ENCODE data around the gene MT3. TPM values are rescaled to one million over a fixed set of nuclear protein-coding genes. Genes with fewer than 3 reads are reported as not detected.
A peak's percentile ranks its signal among the peaks of the same experiment; 100 is the strongest.

Gene MT3
- total and polyA plus RNA-seq, 2 of the 13 experiments (the other 11 are each of a cell fraction or from before 2014, with no cell fraction given) = not detected

DNA sequence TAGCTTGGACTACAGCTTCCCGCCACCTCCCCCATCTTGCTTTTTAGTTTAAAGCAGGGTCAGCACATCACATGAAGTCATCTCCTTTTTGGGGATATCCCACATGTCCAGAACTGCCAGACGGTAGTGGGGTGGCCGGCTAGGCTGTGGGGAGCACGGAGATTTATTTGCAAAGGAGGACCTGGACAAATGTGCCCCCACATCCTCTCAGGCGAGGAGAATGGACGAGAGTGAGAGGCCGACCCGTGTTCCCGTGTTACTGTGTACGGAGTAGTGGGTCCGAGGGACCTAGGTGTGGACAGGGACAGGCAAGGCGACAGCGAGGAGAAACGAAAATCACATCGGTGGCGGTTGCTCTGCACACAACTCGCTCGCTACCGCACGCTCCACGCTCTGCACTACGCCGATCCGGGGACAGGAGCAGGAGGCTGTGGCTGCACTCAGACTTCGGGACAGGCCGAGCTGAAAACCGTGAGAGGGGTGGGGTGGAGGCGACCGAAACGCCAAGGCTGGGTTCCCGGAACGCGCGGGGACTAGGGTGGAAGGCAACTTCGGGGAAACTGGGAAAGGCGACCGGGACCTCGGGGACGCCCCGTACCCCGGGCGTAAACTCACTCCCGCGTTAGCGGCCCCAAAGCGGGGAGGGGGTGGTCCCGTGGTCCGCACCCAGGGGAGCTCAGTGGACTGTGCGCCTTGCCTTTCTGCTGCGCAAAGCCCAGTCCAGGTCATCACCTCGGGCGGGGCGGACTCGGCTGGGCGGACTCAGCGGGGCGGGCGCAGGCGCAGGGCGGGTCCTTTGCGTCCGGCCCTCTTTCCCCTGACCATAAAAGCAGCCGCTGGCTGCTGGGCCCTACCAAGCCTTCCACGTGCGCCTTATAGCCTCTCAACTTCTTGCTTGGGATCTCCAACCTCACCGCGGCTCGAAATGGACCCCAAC, 48.8 kb downstream of the MT3 start, which contains the start of gene MT1A (continued):
- TF ChIP-seq, protein P1, sequence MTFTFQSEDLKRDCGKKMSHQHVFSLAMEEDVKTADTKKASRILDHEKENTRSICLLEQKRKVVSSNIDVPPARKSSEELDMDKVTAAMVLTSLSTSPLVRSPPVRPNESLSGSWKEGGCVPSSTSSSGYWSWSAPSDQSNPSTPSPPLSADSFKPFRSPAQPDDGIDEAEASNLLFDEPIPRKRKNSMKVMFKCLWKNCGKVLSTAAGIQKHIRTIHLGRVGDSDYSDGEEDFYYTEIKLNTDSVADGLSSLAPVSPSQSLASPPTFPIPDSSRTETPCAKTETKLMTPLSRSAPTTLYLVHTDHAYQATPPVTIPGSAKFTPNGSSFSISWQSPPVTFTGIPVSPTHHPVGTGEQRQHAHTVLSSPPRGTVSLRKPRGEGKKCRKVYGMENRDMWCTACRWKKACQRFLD (CRISPR knock-in tag; IDR thresholded peaks at IDR 0.05; ENCODE audit: borderline replicate concordance) = peak; percentile 49; the same call in 1 of the 2 replicates
- TF ChIP-seq FOXA3 (CRISPR knock-in tag; IDR thresholded peaks at IDR 0.05) (no peak; the same call in 1 of the 2 replicates), ZKSCAN8 (CRISPR knock-in tag; IDR thresholded peaks at IDR 0.05; ENCODE audit: borderline replicate concordance) (no peak), AKAP8 (CRISPR knock-in tag; IDR thresholded peaks at IDR 0.05) (no peak), GLI4 (CRISPR knock-in tag; IDR thresholded peaks at IDR 0.05; ENCODE audit: borderline replicate concordance) (no peak), ZNF350 (CRISPR knock-in tag; IDR thresholded peaks at IDR 0.05; ENCODE audit: borderline replicate concordance, low read depth) (no peak), ZBTB3 (CRISPR knock-in tag; IDR thresholded peaks at IDR 0.05; ENCODE audit: borderline replicate concordance, low read depth) (no peak), CBX1 (IDR thresholded peaks at IDR 0.05; ENCODE audit: low read depth) (no peak), HNRNPK (IDR thresholded peaks at IDR 0.05; ENCODE audit: low read depth, low read length, poor library complexity, severe bottlenecking) (no peak), ZNF501 (CRISPR knock-in tag; IDR thresholded peaks at IDR 0.05) (no peak), ZNF382 (CRISPR knock-in tag; IDR thresholded peaks at IDR 0.05; ENCODE audit: borderline replicate concordance) (no peak), ZNF558 (CRISPR knock-in tag; IDR thresholded peaks at IDR 0.05; ENCODE audit: borderline replicate concordance) (no peak), ZC3H4 (CRISPR knock-in tag; IDR thresholded peaks at IDR 0.05; ENCODE audit: borderline replicate concordance) (no peak), HNRNPL (IDR thresholded peaks at IDR 0.05; ENCODE audit: low read depth, low read length) (no peak), YEATS4 (CRISPR knock-in tag; IDR thresholded peaks at IDR 0.05; ENCODE audit: borderline replicate concordance) (no peak)
- TF ChIP-seq, protein P2, sequence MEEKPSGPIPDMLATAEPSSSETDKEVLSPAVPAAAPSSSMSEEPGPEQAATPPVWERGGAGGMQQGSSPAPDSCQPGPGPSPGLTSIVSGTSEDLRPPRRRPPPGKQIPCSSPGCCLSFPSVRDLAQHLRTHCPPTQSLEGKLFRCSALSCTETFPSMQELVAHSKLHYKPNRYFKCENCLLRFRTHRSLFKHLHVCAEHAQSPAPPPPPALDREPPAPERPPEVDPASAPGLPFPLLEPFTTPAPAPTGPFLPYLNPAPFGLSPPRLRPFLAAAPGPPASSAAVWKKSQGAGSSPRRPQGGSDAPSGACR (CRISPR knock-in tag; IDR thresholded peaks at IDR 0.05) = no peak
- TF ChIP-seq, protein P3, sequence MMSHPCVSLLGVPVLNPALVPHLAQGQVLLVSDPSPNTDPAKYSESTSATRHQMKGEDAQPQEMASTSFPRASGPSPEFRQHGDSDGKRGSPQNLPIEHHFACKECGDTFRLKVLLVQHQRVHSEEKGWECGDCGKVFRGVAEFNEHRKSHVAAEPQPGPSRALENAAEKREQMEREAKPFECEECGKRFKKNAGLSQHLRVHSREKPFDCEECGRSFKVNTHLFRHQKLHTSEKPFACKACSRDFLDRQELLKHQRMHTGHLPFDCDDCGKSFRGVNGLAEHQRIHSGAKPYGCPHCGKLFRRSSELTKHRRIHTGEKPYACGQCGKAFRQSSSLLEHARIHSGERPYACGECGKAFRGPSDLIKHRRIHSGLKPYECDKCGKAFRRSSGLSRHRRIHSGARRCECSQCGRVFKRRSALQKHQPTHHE (CRISPR knock-in tag; IDR thresholded peaks at IDR 0.05; ENCODE audit: borderline replicate concordance) = no peak
- TF ChIP-seq, protein P4, sequence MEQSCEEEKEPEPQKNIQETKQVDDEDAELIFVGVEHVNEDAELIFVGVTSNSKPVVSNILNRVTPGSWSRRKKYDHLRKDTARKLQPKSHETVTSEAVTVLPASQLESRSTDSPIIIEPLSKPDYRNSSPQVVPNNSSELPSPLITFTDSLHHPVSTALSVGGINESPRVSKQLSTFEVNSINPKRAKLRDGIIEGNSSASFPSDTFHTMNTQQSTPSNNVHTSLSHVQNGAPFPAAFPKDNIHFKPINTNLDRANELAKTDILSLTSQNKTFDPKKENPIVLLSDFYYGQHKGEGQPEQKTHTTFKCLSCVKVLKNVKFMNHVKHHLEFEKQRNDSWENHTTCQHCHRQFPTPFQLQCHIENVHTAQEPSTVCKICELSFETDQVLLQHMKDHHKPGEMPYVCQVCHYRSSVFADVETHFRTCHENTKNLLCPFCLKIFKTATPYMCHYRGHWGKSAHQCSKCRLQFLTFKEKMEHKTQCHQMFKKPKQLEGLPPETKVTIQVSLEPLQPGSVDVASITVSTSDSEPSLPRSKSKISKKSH (CRISPR knock-in tag; IDR thresholded peaks at IDR 0.05; ENCODE audit: borderline replicate concordance) = no peak
- TF ChIP-seq, protein P5, sequence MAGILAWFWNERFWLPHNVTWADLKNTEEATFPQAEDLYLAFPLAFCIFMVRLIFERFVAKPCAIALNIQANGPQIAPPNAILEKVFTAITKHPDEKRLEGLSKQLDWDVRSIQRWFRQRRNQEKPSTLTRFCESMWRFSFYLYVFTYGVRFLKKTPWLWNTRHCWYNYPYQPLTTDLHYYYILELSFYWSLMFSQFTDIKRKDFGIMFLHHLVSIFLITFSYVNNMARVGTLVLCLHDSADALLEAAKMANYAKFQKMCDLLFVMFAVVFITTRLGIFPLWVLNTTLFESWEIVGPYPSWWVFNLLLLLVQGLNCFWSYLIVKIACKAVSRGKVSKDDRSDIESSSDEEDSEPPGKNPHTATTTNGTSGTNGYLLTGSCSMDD (CRISPR knock-in tag; IDR thresholded peaks at IDR 0.05) = no peak

Measured in HepG2 (cell line).